A549 (cell line): Measurements from ENCODE around the gene TOMM20. TPM values are rescaled to one million over a fixed set of nuclear protein-coding genes. Genes with fewer than 3 reads are reported as not detected.

ENCODE experiments used
- ATAC-seq, 2 experiments: fragments of 200-7000 bp in 1 of 2; fragments of >200 bp in 1 of 2; cut with Nextera tagmentation in 1 of 2; cut with Tn5 transposase in 1 of 2; 3 replicates each; pipeline versions ENCODE4 v1.8.0 to v1.9.1; 2018 to 2020; ENCODE audit warnings: mild to moderate bottlenecking in 1 of 2, moderate library complexity in 1 of 2
- CTCF ChIA-PET: fragments of 300-600 bp; sonication (Branson Sonifier 250); formaldehyde crosslinking; extraction: SDS; loops from one replicate; lab custom pipeline; 2021; ENCODE audit warnings: antibody characterized with exemption, inconsistent platforms; lab: Yijun Ruan, JAX
- POLR2A ChIA-PET: fragments of 350-600 bp; formaldehyde crosslinking; extraction: SDS; loops from one replicate; lab custom pipeline; 2021; ENCODE audit warnings: antibody characterized with exemption, inconsistent platforms; lab: Yijun Ruan, JAX
- DNase-seq, 2 experiments: peaks; one replicate each; pipeline versions ENCODE4 v3.0.0 to v3.0.0-alpha.2; 2011 to 2016; ENCODE audit warnings: low read depth in 1 of 2, low spot score in 1 of 2
- FAIRE-seq: peaks from 2 replicates; lab custom pipeline; 2011; peaks lifted over from hg19 to GRCh38; lab: Jason Lieb, UNC
- H3K27ac ChIP-seq, 2 experiments: fragments of >200 bp; sonication (Bioruptor Twin); formaldehyde crosslinking; 3 replicates each; pipeline ENCODE4 v1.5.1; 2016 to 2017
- H3K4me1 ChIP-seq: fragments of >200 bp; sonication (Bioruptor Twin); formaldehyde crosslinking; 3 replicates; pipeline ENCODE4 v1.6.1; 2016
- H3K4me2 ChIP-seq: fragments of >200 bp; sonication (Bioruptor Twin); formaldehyde crosslinking; 3 replicates; pipeline ENCODE4 v1.6.1; 2016
- H3K4me3 ChIP-seq: fragments of >200 bp; sonication (Bioruptor Twin); formaldehyde crosslinking; 3 replicates; pipeline ENCODE4 v1.5.1; 2016
- H3K9me3 ChIP-seq: fragments of >200 bp; sonication (Bioruptor Twin); formaldehyde crosslinking; 3 replicates; pipeline ENCODE4 v1.6.1; 2016
- CBX8 ChIP-seq: fragments of 200-600 bp; sonication (generic); IDR thresholded peaks from 2 replicates; pipeline ENCODE4 v1.6.1; 2016
- CHD2 ChIP-seq: fragments of 150-350 bp; IDR thresholded peaks from 2 replicates; pipeline ENCODE4 v1.6.1; 2014; ENCODE audit warnings: low read length; ENCODE audit not compliant: partially characterized antibody
- CHD4 ChIP-seq: fragments of 200-600 bp; sonication (generic); IDR thresholded peaks from 2 replicates; pipeline ENCODE4 v1.6.1; 2016; ENCODE audit warnings: antibody characterized with exemption, mild to moderate bottlenecking, borderline replicate concordance
- EHF ChIP-seq: fragments of 250-450 bp; sonication (Bioruptor Pico); IDR thresholded peaks from 2 replicates; pipeline ENCODE4 v1.5.0; 2020; ENCODE audit warnings: mild to moderate bottlenecking
- EHMT2 ChIP-seq: fragments of 200-600 bp; sonication (generic); IDR thresholded peaks from 2 replicates; pipeline ENCODE4 v1.6.1; 2016; ENCODE audit warnings: antibody characterized with exemption, low read depth, mild to moderate bottlenecking, moderate library complexity
- EP300 ChIP-seq, 2 experiments: fragments of >200 bp; sonication (Bioruptor Twin); formaldehyde crosslinking; IDR thresholded peaks; 2 replicates in 1 of 2; 3 replicates in 1 of 2; pipeline ENCODE4 v1.6.1; 2016 to 2017
- ESRRA ChIP-seq: fragments of 150-350 bp; IDR thresholded peaks from 2 replicates; pipeline ENCODE4 v1.6.1; 2014; ENCODE audit warnings: mild to moderate bottlenecking, low read length, borderline replicate concordance
- FOXS1 ChIP-seq: fragments of 250-450 bp; sonication (Bioruptor Pico); IDR thresholded peaks from 2 replicates; pipeline ENCODE4 v1.5.0; 2020; ENCODE audit warnings: mild to moderate bottlenecking, moderate library complexity
- HEYL ChIP-seq: fragments of 250-450 bp; sonication (Bioruptor Pico); IDR thresholded peaks from 2 replicates; pipeline ENCODE4 v1.8.0; 2021; ENCODE audit warnings: mild to moderate bottlenecking, moderate library complexity
- HOXA7 ChIP-seq: fragments of 250-450 bp; sonication (Bioruptor Pico); IDR thresholded peaks from 2 replicates; pipeline ENCODE4 v1.5.0; 2020; ENCODE audit warnings: mild to moderate bottlenecking, moderate library complexity
- HOXB13 ChIP-seq: fragments of 250-450 bp; sonication (Bioruptor Pico); IDR thresholded peaks from 2 replicates; pipeline ENCODE4 v1.5.0; 2020; ENCODE audit warnings: low read depth, mild to moderate bottlenecking, moderate library complexity
- JUN ChIP-seq, 2 experiments: fragments of >200 bp; sonication (Bioruptor Twin); formaldehyde crosslinking; IDR thresholded peaks; 2 replicates in 1 of 2; 3 replicates in 1 of 2; pipeline ENCODE4 v1.6.1; 2016 to 2017
- JUNB ChIP-seq: fragments of >200 bp; sonication (Bioruptor Twin); formaldehyde crosslinking; IDR thresholded peaks from 2 replicates; pipeline ENCODE4 v1.6.1; 2016
- KDM5A ChIP-seq: fragments of 200-600 bp; sonication (generic); IDR thresholded peaks from 2 replicates; pipeline ENCODE4 v1.6.1; 2016; ENCODE audit warnings: antibody characterized with exemption, mild to moderate bottlenecking
- MAZ ChIP-seq: fragments of 150-350 bp; IDR thresholded peaks from 2 replicates; pipeline ENCODE4 v1.6.1; 2014; ENCODE audit warnings: antibody characterized with exemption, low read depth, low read length, borderline replicate concordance
- RAD21 ChIP-seq, 2 experiments: fragments of >200 bp in 1 of 2; sonication (Bioruptor Twin) in 1 of 2; formaldehyde crosslinking in 1 of 2; IDR thresholded peaks in 1 of 2; conservative IDR thresholded peaks in 1 of 2; 2 replicates in 1 of 2; 3 replicates in 1 of 2; pipeline ENCODE4 v1.6.1; 2012 to 2018; ENCODE audit warnings: inconsistent platforms in 1 of 2
- RARB ChIP-seq: fragments of 250-450 bp; sonication (Bioruptor Pico); IDR thresholded peaks from 2 replicates; pipeline ENCODE4 v1.8.0; 2021; ENCODE audit warnings: mild to moderate bottlenecking, moderate library complexity
- RFX5 ChIP-seq: fragments of 450-650 bp; IDR thresholded peaks from 2 replicates; pipeline ENCODE4 v1.7.1; 2014; ENCODE audit warnings: antibody characterized with exemption, mild to moderate bottlenecking, moderate library complexity
- RNF2 ChIP-seq: fragments of 200-600 bp; sonication (generic); IDR thresholded peaks from 2 replicates; pipeline ENCODE4 v1.6.1; 2016; ENCODE audit warnings: low read depth, mild to moderate bottlenecking, antibody characterized with exemption, moderate library complexity, borderline replicate concordance
- TFCP2L1 ChIP-seq: fragments of 250-450 bp; sonication (Bioruptor Pico); IDR thresholded peaks from 2 replicates; pipeline ENCODE4 v1.5.0; 2021; ENCODE audit warnings: mild to moderate bottlenecking
- ZC3H11A ChIP-seq: fragments of 450-650 bp; IDR thresholded peaks from 2 replicates; pipeline ENCODE4 v1.6.1; 2014; ENCODE audit warnings: antibody characterized with exemption, mild to moderate bottlenecking
- ZNF302 ChIP-seq: fragments of 250-450 bp; sonication (Bioruptor Pico); IDR thresholded peaks from 2 replicates; pipeline ENCODE4 v1.9.0; 2021; ENCODE audit warnings: inconsistent platforms, mild to moderate bottlenecking, moderate library complexity
- WGBS: methylation state at CpG from one replicate; pipeline ENCODE4 v1.1.6; 2017; ENCODE audit errors: missing lambda C conversion rate; 5-methylcytosine and 5-hydroxymethylcytosine counted together
- polyA plus RNA-seq, 4 experiments: library from polyadenylated mRNA; depleted of rRNA in 3 of 4; stranded (reverse); fragments of >200 nt; fragmentation: RNase III in 1 of 4; extraction: RNeasy Plus Mini Kit Qiagen cat#74134 plus additional on column Dnase treatment in 1 of 4; gene quantifications; 2 replicates in 3 of 4; 3 replicates in 1 of 4; pipeline ENCODE4 v1.2.3, GENCODE V29; 2011 to 2017
- TF ChIP-seq, protein P1 (sequence below): fragments of 200-600 bp; sonication (generic); IDR thresholded peaks from 2 replicates; pipeline ENCODE4 v1.6.1; 2016; ENCODE audit warnings: antibody characterized with exemption, mild to moderate bottlenecking, moderate library complexity
- TF ChIP-seq, protein P2 (sequence below): IDR thresholded peaks from 2 replicates; pipeline ENCODE4 v1.6.1; 2012
- TF ChIP-seq, protein P3 (sequence below): fragments of 150-350 bp; IDR thresholded peaks from 2 replicates; pipeline ENCODE4 v1.6.1; 2014; ENCODE audit warnings: low read depth, mild to moderate bottlenecking, low read length
- TF ChIP-seq, protein P4 (sequence below): IDR thresholded peaks from 2 replicates; pipeline ENCODE4 v1.6.1; 2012; ENCODE audit warnings: low read depth, borderline replicate concordance

Gene TOMM20
- polyA plus RNA-seq, 2 of the 4 experiments (the other 2 are of a cell fraction), result 112 to 122 TPM

DNA sequence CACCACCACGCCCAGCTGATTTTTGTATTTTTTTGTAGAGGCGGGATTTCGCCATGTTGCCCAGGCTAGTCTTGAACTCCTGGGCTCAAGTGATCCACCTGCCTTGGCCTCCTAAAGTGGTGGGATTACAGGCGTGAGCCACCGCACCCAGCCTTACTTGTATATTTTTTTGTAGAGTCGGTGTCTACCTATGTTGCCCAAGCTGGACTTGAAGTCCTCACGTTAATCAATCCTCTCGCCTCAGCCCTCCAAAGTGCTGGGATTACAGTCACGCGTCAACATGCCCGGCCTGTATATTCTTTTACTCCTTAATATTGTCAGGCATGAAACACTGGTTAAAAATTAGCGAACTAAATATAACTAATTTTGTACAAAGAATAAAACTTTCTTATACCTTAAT, 5.5 kb upstream of the TOMM20 start (continued):
- no peak for TF ChIP-seq EHF (CRISPR knock-in tag)
- TF ChIP-seq CHD4, result no peak
- no peak for TF ChIP-seq ZC3H11A
- TF ChIP-seq EHMT2, result no peak
- no peak for TF ChIP-seq RAD21 (conservative IDR thresholded peaks at IDR 0.05 in 1 of 2, IDR thresholded peaks at IDR 0.05 in 1 of 2)
- TF ChIP-seq, all 56 proteins: peak for 0

DNA sequence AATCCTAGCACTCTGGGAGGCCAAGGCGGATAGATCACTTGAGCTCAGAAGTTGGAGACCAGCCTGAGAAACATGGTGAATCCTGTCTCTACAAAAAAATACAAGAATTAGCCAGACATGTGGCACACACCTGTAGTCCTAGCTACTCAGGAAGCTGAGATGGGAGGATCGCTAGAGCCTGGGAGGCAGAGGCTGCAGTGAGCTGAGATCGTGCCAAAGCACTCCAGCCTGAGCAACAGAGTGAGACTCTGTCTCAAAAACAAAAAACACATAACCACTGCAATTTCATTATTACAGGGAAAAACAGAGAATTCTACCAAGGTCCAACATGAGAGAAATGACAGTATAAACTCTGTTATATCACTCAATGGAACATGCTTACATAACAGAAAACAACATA, 4.4 kb upstream of the TOMM20 start:
- Histone ChIP-seq H3K27ac (no peak overlapping the region), H3K4me2 (no peak overlapping the region), H3K9me3 (no peaks in the 10 kb centered on the region), H3K4me1 (no peaks in the 10 kb centered on the region), H3K4me3 (no peak overlapping the region)
- ChIA-PET CTCF (interaction anchor here (2.0 kb wide), 2 partner anchors 8 to 12 kb away, joined by 4 to 10 read pairs; no protein-coding TSS in a partner anchor), POLR2A (interaction anchor here (1.1 kb wide), 1 partner anchor 11 kb away, joined by 3 read pairs; no protein-coding TSS in a partner anchor)
- no peak for ATAC-seq
- FAIRE-seq, result no peak
- TF ChIP-seq, protein P1, sequence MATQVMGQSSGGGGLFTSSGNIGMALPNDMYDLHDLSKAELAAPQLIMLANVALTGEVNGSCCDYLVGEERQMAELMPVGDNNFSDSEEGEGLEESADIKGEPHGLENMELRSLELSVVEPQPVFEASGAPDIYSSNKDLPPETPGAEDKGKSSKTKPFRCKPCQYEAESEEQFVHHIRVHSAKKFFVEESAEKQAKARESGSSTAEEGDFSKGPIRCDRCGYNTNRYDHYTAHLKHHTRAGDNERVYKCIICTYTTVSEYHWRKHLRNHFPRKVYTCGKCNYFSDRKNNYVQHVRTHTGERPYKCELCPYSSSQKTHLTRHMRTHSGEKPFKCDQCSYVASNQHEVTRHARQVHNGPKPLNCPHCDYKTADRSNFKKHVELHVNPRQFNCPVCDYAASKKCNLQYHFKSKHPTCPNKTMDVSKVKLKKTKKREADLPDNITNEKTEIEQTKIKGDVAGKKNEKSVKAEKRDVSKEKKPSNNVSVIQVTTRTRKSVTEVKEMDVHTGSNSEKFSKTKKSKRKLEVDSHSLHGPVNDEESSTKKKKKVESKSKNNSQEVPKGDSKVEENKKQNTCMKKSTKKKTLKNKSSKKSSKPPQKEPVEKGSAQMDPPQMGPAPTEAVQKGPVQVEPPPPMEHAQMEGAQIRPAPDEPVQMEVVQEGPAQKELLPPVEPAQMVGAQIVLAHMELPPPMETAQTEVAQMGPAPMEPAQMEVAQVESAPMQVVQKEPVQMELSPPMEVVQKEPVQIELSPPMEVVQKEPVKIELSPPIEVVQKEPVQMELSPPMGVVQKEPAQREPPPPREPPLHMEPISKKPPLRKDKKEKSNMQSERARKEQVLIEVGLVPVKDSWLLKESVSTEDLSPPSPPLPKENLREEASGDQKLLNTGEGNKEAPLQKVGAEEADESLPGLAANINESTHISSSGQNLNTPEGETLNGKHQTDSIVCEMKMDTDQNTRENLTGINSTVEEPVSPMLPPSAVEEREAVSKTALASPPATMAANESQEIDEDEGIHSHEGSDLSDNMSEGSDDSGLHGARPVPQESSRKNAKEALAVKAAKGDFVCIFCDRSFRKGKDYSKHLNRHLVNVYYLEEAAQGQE, result no peak
- TF ChIP-seq ESRRA (no peak), RFX5 (no peak), ZNF302 (CRISPR knock-in tag) (no peak), MAZ (no peak), EP300 (IDR thresholded peaks at IDR 0.05) (no peak), CHD2 (no peak), RNF2 (no peak), TFCP2L1 (CRISPR knock-in tag) (no peak), FOXS1 (no peak), RARB (CRISPR knock-in tag) (no peak), KDM5A (no peak), JUNB (no peak), CHD4 (no peak), CBX8 (no peak), JUN (IDR thresholded peaks at IDR 0.05) (no peak), HEYL (CRISPR knock-in tag) (no peak)
- TF ChIP-seq, protein P2, sequence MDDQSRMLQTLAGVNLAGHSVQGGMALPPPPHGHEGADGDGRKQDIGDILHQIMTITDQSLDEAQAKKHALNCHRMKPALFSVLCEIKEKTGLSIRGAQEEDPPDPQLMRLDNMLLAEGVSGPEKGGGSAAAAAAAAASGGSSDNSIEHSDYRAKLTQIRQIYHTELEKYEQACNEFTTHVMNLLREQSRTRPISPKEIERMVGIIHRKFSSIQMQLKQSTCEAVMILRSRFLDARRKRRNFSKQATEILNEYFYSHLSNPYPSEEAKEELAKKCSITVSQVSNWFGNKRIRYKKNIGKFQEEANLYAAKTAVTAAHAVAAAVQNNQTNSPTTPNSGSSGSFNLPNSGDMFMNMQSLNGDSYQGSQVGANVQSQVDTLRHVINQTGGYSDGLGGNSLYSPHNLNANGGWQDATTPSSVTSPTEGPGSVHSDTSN, result no peak
- no peak for DNase-seq
- 95% methylated on average over 3 of the region's 3 CpGs for WGBS

DNA sequence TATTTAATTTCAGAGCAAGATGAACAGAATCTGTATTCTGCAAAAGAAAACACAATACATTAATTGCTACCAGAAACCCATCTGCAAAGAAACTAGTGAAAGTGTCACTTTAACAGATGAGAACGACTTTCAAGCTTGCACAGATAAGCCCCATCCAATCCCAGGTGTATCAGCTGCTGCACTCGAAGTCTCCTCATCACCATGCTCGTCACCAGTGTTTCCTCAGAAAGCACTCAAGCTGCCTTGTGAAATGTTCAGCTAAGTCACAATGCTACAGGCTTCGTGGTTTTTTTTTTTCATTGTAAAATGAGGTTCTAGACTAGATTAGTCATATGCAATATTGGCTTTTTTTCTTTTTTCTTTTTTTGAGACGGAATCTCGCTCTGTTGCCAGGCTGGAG, 3.3 kb upstream of the TOMM20 start:
- ATAC-seq, result no peak
- no peak for DNase-seq
- H3K4me3 ChIP-seq, result no peak overlapping the region
- H3K4me1 ChIP-seq, result peaks cover 2% of the 10 kb centered on the region; the same call in 2 of the 3 replicates
- H3K4me2 ChIP-seq, result no peak overlapping the region
- FAIRE-seq, result no peak
- no peaks in the 10 kb centered on the region for H3K9me3 ChIP-seq
- TF ChIP-seq, protein P3, sequence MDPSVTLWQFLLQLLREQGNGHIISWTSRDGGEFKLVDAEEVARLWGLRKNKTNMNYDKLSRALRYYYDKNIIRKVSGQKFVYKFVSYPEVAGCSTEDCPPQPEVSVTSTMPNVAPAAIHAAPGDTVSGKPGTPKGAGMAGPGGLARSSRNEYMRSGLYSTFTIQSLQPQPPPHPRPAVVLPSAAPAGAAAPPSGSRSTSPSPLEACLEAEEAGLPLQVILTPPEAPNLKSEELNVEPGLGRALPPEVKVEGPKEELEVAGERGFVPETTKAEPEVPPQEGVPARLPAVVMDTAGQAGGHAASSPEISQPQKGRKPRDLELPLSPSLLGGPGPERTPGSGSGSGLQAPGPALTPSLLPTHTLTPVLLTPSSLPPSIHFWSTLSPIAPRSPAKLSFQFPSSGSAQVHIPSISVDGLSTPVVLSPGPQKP, result no peak
- TF ChIP-seq HOXA7, result no peak
- TF ChIP-seq, protein P4, sequence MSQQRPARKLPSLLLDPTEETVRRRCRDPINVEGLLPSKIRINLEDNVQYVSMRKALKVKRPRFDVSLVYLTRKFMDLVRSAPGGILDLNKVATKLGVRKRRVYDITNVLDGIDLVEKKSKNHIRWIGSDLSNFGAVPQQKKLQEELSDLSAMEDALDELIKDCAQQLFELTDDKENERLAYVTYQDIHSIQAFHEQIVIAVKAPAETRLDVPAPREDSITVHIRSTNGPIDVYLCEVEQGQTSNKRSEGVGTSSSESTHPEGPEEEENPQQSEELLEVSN, result no peak
- no peak for TF ChIP-seq JUNB
- no peak for TF ChIP-seq HOXB13 (CRISPR knock-in tag)
- 87% methylated on average over 6 of the region's 6 CpGs for WGBS
- no peak overlapping the region for H3K27ac ChIP-seq
- POLR2A ChIA-PET, result no interaction called here
- CTCF ChIA-PET, result interaction anchor here (0.6 to 2.0 kb wide), 7 partner anchors 8 to 633 kb away, joined by 3 to 10 read pairs (median 4); partner anchors contain the start of gene RBM34
